GM23338 (cell line): ENCODE measurements around the gene SPEM1. TPM values are rescaled to one million over a fixed set of nuclear protein-coding genes. Genes with fewer than 3 reads are reported as not detected.

Experiments used
- ATAC-seq: fragments of 200-7000 bp; cut with Tn5 transposase; 3 replicates; pipeline ENCODE4 v1.9.1; 2020
- DNase-seq: peaks from one replicate; pipeline ENCODE4 v3.0.0-alpha.2; 2015; ENCODE audit warnings: low spot score
- H2AFZ ChIP-seq: fragments of 200-600 bp; sonication (generic); 2 replicates; pipeline ENCODE4 v1.8.0; 2016; ENCODE audit warnings: antibody characterized with exemption, mild to moderate bottlenecking, moderate library complexity
- H3F3A ChIP-seq: fragments of 200-600 bp; sonication (generic); replicated peaks from 2 replicates; pipeline ENCODE4 v1.8.0; 2017; ENCODE audit warnings: antibody characterized with exemption, mixed run types, low read depth
- H3K27ac ChIP-seq: fragments of 200-600 bp; sonication (generic); 2 replicates; pipeline ENCODE4 v1.6.1; 2016; ENCODE audit warnings: low read depth
- H3K27me3 ChIP-seq: fragments of 200-600 bp; sonication (generic); 2 replicates; pipeline ENCODE4 v1.8.0; 2016; ENCODE audit warnings: mild to moderate bottlenecking, mixed run types, moderate library complexity; ENCODE audit not compliant: insufficient read depth
- H3K36me3 ChIP-seq: fragments of 200-600 bp; sonication (generic); 2 replicates; pipeline ENCODE4 v1.8.0; 2016; ENCODE audit warnings: mild to moderate bottlenecking; ENCODE audit not compliant: insufficient read depth
- H3K4me1 ChIP-seq: fragments of 200-600 bp; sonication (generic); 2 replicates; pipeline ENCODE4 v1.8.0; 2016; ENCODE audit warnings: mild to moderate bottlenecking, moderate library complexity; ENCODE audit not compliant: insufficient read depth
- H3K4me2 ChIP-seq: fragments of 200-600 bp; sonication (generic); 2 replicates; pipeline ENCODE4 v1.7.1; 2017; ENCODE audit warnings: mixed run types
- H3K4me3 ChIP-seq: fragments of 200-600 bp; sonication (generic); 2 replicates; pipeline ENCODE4 v1.6.1; 2016; ENCODE audit warnings: mixed run types
- H3K79me2 ChIP-seq: fragments of 200-600 bp; sonication (generic); replicated peaks from 2 replicates; pipeline ENCODE4 v1.8.0; 2017; ENCODE audit warnings: mild to moderate bottlenecking; ENCODE audit not compliant: insufficient read depth
- H3K9me2 ChIP-seq: fragments of 200-600 bp; sonication (generic); 2 replicates; pipeline ENCODE4 v1.8.0; 2017; ENCODE audit not compliant: insufficient read depth
- H4K20me1 ChIP-seq: fragments of 200-600 bp; sonication (generic); replicated peaks from 2 replicates; pipeline ENCODE4 v1.8.0; 2017; ENCODE audit warnings: mild to moderate bottlenecking; ENCODE audit not compliant: insufficient read depth
- H3K27ac Mint-ChIP-seq: 2 replicates; pipeline ENCODE4 v1.8.0; 2020; ENCODE audit warnings: inconsistent platforms, mild to moderate bottlenecking, moderate library complexity, mixed read lengths
- H3K27me3 Mint-ChIP-seq: 3 replicates; pipeline ENCODE4 v1.8.0; 2022; ENCODE audit warnings: low read depth, mild to moderate bottlenecking, moderate library complexity, mixed read lengths, inconsistent platforms; ENCODE audit not compliant: insufficient read depth, poor library complexity
- H3K36me3 Mint-ChIP-seq: 3 replicates; pipeline ENCODE4 v1.8.0; 2021; ENCODE audit warnings: low read depth, mild to moderate bottlenecking, inconsistent platforms, moderate library complexity, mixed read lengths
- H3K4me1 Mint-ChIP-seq: 3 replicates; pipeline ENCODE4 v1.8.0; 2020; ENCODE audit warnings: mild to moderate bottlenecking, inconsistent platforms, mixed read lengths
- H3K4me3 Mint-ChIP-seq: 3 replicates; pipeline ENCODE4 v1.8.0; 2021; ENCODE audit warnings: moderate library complexity, mild to moderate bottlenecking, inconsistent platforms, mixed read lengths
- H3K9me3 Mint-ChIP-seq: 3 replicates; pipeline ENCODE4 v1.8.0; 2020; ENCODE audit warnings: moderate library complexity, mild to moderate bottlenecking, inconsistent platforms, mixed read lengths
- CREB1 ChIP-seq: fragments of 250-450 bp; sonication (Bioruptor Pico); IDR thresholded peaks from 2 replicates; pipeline ENCODE4 v1.5.0; 2020; ENCODE audit warnings: low read depth, mild to moderate bottlenecking, moderate library complexity
- ETS1 ChIP-seq: IDR thresholded peaks from 2 replicates; pipeline ENCODE4 v1.6.1; 2016; ENCODE audit warnings: antibody characterized with exemption
- EZH2 ChIP-seq: fragments of 200-600 bp; sonication (generic); IDR thresholded peaks from one replicate; pipeline ENCODE4 v1.8.0; 2017; ENCODE audit warnings: antibody characterized with exemption, mild to moderate bottlenecking, low read depth; ENCODE audit not compliant: unreplicated experiment
- EZH2phosphoT487 ChIP-seq: fragments of 200-600 bp; sonication (generic); IDR thresholded peaks from one replicate; pipeline ENCODE4 v1.8.1; 2018; ENCODE audit warnings: antibody characterized with exemption; ENCODE audit not compliant: unreplicated experiment
- POLR2AphosphoS5 ChIP-seq: IDR thresholded peaks from 2 replicates; pipeline ENCODE4 v1.6.1; 2016; ENCODE audit warnings: antibody characterized with exemption, low read depth
- STAT1 ChIP-seq: IDR thresholded peaks from one replicate; pipeline ENCODE4 v1.6.1; 2016; ENCODE audit warnings: antibody characterized with exemption; ENCODE audit not compliant: unreplicated experiment
- ZNF114 ChIP-seq: fragments of 250-450 bp; sonication (Bioruptor Pico); IDR thresholded peaks from 2 replicates; pipeline ENCODE4 v1.5.0; 2020; ENCODE audit warnings: mild to moderate bottlenecking, moderate library complexity
- ZNF331 ChIP-seq: fragments of 250-450 bp; sonication (Bioruptor Pico); IDR thresholded peaks from 2 replicates; pipeline ENCODE4 v1.5.0; 2020; ENCODE audit warnings: low read depth, mild to moderate bottlenecking, moderate library complexity
- polyA plus RNA-seq: library from polyadenylated mRNA; unstranded; fragments of >200 nt; fragmentation: Nextera tagmentation; extraction: Ambion mirVana; gene quantifications from 2 replicates; pipeline ENCODE4 v1.2.1, GENCODE V29; 2016
- total RNA-seq: library from RNA; depleted of rRNA; stranded (reverse); fragments of >200 nt; shearing (Covaris generic); gene quantifications from 2 replicates; pipeline ENCODE4 v1.2.3, GENCODE V29; 2014
- TF ChIP-seq, protein P1 (sequence below): fragments of 250-450 bp; sonication (Bioruptor Pico); IDR thresholded peaks from 2 replicates; pipeline ENCODE4 v1.5.0; 2020; ENCODE audit warnings: mild to moderate bottlenecking, moderate library complexity

Gene SPEM1
- total and polyA plus RNA-seq, 2 experiments from 2014 or later: not detected

GRCh38 chr17:7403727-7403976 lies 16.5 kb upstream of the SPEM1 start (continued):
- TF ChIP-seq, protein P1, sequence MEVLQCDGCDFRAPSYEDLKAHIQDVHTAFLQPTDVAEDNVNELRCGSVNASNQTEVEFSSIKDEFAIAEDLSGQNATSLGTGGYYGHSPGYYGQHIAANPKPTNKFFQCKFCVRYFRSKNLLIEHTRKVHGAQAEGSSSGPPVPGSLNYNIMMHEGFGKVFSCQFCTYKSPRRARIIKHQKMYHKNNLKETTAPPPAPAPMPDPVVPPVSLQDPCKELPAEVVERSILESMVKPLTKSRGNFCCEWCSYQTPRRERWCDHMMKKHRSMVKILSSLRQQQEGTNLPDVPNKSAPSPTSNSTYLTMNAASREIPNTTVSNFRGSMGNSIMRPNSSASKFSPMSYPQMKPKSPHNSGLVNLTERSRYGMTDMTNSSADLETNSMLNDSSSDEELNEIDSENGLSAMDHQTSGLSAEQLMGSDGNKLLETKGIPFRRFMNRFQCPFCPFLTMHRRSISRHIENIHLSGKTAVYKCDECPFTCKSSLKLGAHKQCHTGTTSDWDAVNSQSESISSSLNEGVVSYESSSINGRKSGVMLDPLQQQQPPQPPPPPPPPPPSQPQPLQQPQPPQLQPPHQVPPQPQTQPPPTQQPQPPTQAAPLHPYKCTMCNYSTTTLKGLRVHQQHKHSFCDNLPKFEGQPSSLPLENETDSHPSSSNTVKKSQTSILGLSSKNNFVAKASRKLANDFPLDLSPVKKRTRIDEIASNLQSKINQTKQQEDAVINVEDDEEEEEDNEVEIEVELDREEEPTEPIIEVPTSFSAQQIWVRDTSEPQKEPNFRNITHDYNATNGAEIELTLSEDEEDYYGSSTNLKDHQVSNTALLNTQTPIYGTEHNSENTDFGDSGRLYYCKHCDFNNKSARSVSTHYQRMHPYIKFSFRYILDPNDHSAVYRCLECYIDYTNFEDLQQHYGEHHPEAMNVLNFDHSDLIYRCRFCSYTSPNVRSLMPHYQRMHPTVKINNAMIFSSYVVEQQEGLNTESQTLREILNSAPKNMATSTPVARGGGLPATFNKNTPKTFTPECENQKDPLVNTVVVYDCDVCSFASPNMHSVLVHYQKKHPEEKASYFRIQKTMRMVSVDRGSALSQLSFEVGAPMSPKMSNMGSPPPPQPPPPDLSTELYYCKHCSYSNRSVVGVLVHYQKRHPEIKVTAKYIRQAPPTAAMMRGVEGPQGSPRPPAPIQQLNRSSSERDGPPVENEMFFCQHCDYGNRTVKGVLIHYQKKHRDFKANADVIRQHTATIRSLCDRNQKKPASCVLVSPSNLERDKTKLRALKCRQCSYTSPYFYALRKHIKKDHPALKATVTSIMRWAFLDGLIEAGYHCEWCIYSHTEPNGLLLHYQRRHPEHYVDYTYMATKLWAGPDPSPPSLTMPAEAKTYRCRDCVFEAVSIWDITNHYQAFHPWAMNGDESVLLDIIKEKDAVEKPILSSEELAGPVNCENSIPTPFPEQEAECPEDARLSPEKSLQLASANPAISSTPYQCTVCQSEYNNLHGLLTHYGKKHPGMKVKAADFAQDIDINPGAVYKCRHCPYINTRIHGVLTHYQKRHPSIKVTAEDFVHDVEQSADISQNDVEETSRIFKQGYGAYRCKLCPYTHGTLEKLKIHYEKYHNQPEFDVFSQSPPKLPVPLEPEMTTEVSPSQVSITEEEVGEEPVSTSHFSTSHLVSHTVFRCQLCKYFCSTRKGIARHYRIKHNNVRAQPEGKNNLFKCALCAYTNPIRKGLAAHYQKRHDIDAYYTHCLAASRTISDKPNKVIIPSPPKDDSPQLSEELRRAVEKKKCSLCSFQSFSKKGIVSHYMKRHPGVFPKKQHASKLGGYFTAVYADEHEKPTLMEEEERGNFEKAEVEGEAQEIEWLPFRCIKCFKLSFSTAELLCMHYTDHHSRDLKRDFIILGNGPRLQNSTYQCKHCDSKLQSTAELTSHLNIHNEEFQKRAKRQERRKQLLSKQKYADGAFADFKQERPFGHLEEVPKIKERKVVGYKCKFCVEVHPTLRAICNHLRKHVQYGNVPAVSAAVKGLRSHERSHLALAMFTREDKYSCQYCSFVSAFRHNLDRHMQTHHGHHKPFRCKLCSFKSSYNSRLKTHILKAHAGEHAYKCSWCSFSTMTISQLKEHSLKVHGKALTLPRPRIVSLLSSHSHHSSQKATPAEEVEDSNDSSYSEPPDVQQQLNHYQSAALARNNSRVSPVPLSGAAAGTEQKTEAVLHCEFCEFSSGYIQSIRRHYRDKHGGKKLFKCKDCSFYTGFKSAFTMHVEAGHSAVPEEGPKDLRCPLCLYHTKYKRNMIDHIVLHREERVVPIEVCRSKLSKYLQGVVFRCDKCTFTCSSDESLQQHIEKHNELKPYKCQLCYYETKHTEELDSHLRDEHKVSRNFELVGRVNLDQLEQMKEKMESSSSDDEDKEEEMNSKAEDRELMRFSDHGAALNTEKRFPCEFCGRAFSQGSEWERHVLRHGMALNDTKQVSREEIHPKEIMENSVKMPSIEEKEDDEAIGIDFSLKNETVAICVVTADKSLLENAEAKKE (CRISPR knock-in tag): no peak
- TF ChIP-seq STAT1 (no peak), EZH2 (no peak), POLR2AphosphoS5 (no peak), ZNF331 (CRISPR knock-in tag) (no peak), ZNF114 (no peak)

- peak within 1 kb of the TSS; percentile 93 for H3K27ac Mint-ChIP-seq
- H3K4me2 ChIP-seq: peak within 1 kb of the TSS; percentile 99
- H3K36me3 ChIP-seq: peaks cover 3% of the 10 kb centered on the region; the same call in 1 of the 2 replicates
- no peak within 1 kb of the TSS for H2AFZ ChIP-seq
- H3F3A ChIP-seq: peaks cover 27% of the 10 kb centered on the region
- peaks cover 12% of the 10 kb centered on the region for H4K20me1 ChIP-seq
- H3K4me3 Mint-ChIP-seq: peak within 1 kb of the TSS; percentile 88
- peaks cover 12% of the 10 kb centered on the region; the same call in 2 of the 3 replicates for H3K36me3 Mint-ChIP-seq
- H3K79me2 ChIP-seq: peaks cover 14% of the 10 kb centered on the region
- peaks cover 28% of the 10 kb centered on the region for H3K4me1 ChIP-seq
- DNase-seq (peak; percentile 100), ATAC-seq (peak; percentile 83)
- H3K9me3 Mint-ChIP-seq: no peaks in the 10 kb centered on the region
- no peaks in the 10 kb centered on the region for H3K9me2 ChIP-seq
- no peaks in the 10 kb centered on the region for H3K27me3 ChIP-seq
- peak within 1 kb of the TSS; percentile 78; the same call in 1 of the 2 replicates for H3K27ac ChIP-seq
- H3K4me1 Mint-ChIP-seq: peaks cover 27% of the 10 kb centered on the region
- peak within 1 kb of the TSS; percentile 90 for H3K4me3 ChIP-seq
- TF ChIP-seq POLR2AphosphoS5 (peak; percentile 92), ZNF331 (CRISPR knock-in tag) (no peak), EZH2phosphoT487 (no peak), STAT1 (no peak), ETS1 (no peak), CREB1 (CRISPR knock-in tag) (peak; percentile 70)
- peaks cover 11% of the 10 kb centered on the region for H3K27me3 Mint-ChIP-seq
Observed at GRCh38 chr17:7403977-7404736, 16.0 kb upstream of the SPEM1 start, which contains the start of gene TMEM256. TSS of gene TMEM256 (minus strand) at chr17:7404097. CDS start at chr17:7404084, 13 bp downstream.
